Activated CD4-positive, alpha-beta memory T cell treated with anti-CD3 and anti-CD28 coated beads for 36 hours (primary cell): ENCODE results near the gene SELE. TPM values are rescaled to one million over a fixed set of nuclear protein-coding genes. Genes with fewer than 3 reads are reported as not detected.

Experiments used
- CTCF ChIA-PET: fragments of 350-600 bp; sonication (Branson Sonifier 250); formaldehyde crosslinking; loops from one replicate; lab custom pipeline; 2021; ENCODE audit warnings: antibody characterized with exemption, inconsistent platforms; lab: Charles Lee
- POLR2A ChIA-PET: fragments of 350-600 bp; sonication (Branson Sonifier 250); formaldehyde crosslinking; loops from one replicate; lab custom pipeline; 2021; ENCODE audit warnings: antibody characterized with exemption; lab: Charles Lee
- DNase-seq: peaks from one replicate; pipeline ENCODE4 v3.0.0-alpha.2; 2020
- H3K27ac Mint-ChIP-seq: one replicate; pipeline ENCODE4 v1.8.0; 2021; ENCODE audit warnings: mixed read lengths
- H3K27me3 Mint-ChIP-seq: one replicate; pipeline ENCODE4 v1.8.0; 2021; ENCODE audit warnings: mixed read lengths
- H3K36me3 Mint-ChIP-seq: one replicate; pipeline ENCODE4 v1.8.0; 2021; ENCODE audit warnings: mixed read lengths
- H3K4me1 Mint-ChIP-seq: one replicate; pipeline ENCODE4 v1.8.0; 2021; ENCODE audit warnings: low read depth, mixed read lengths
- H3K4me3 Mint-ChIP-seq: one replicate; pipeline ENCODE4 v1.8.0; 2021; ENCODE audit warnings: mild to moderate bottlenecking, mixed read lengths
- H3K9me3 Mint-ChIP-seq: one replicate; pipeline ENCODE4 v1.8.0; 2021; ENCODE audit warnings: mixed read lengths
- intact Hi-C: fragments of 100-400 bp; cut with micrococcal nuclease; formaldehyde crosslinking; loops from one replicate; pipeline ENCODE4 v1.15.1; 2023
- total RNA-seq, 2 experiments: library from RNA; stranded (reverse); gene quantifications; one replicate each; pipeline ENCODE4 v1.2.3, GENCODE V29; 2021

SELE gene
- total RNA-seq, 2 experiments from 2014 or later, result not detected

DNA sequence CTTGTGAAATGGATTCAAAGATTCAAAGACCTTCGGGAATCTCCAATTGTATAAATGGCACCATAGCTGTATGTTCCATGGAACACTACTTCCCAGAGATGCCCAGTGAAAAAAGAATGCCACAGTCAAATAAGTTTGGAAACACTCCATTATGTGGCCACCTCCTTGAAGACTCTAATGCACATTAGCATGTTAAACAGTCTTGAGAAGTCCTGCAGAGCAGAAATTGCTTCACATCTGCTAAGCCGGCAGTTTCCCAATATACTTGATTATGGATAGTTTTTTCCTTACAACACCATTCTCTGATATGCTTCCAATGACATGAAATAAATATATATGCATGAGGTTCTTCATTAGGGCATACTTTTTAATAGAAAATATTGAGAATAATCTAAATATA lies 12.7 kb upstream of the SELE start:
- peaks cover 5% of the 10 kb centered on the region for H3K9me3 Mint-ChIP-seq
- ChIA-PET CTCF (no interaction called here), POLR2A (no interaction called here)
- H3K4me1 Mint-ChIP-seq, result no peaks in the 10 kb centered on the region
- H3K27me3 Mint-ChIP-seq, result peaks cover 3% of the 10 kb centered on the region
- no peak overlapping the region for H3K4me3 Mint-ChIP-seq
- no peak overlapping the region for H3K27ac Mint-ChIP-seq
- H3K36me3 Mint-ChIP-seq, result no peaks in the 10 kb centered on the region
- no peak for DNase-seq
- intact Hi-C loops, result no loop called here

DNA sequence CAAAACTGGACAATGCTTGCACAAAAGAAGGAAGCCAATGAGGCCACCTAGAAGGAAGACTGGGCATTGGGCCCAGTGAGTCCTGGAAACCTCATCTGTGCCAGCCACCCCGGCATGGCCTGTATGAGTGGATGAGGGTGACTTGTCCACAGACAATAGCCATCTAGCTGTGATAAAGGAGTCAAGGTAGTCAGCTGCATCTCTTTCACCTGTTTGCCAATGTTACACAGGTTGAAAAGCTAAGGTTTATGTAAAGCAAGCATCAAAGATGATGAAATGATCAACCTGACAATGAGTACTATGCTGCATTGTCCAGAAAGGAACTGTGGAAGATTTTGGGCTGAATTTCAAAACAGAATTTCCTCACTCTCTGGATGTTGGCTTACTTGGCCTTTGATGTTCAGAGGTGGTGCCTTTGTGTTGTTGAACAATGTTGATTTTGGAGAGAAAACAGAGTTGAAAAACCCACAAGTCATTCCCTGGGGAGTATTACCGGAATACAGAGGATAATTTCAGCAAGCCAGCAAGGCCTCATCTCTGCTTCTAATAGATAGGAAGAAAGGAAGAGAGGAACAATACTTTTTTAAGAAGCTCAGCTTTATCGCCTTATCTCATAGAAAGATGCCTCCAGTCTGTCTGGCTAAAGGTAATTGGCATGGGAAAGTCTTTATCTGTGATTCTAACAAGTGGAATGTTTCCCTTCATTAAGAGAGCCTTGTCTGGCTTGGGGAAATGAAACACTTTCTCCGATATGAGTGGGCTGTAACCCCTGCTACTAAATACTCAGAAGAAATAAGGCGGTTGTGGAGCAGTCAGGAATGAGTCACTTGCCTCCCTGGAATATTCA lies 11.4 kb upstream of the SELE start:
- Mint-ChIP-seq H3K4me1 (no peaks in the 10 kb centered on the region), H3K4me3 (no peak overlapping the region), H3K27me3 (peaks cover 3% of the 10 kb centered on the region), H3K9me3 (peaks cover 5% of the 10 kb centered on the region), H3K27ac (no peak overlapping the region), H3K36me3 (no peaks in the 10 kb centered on the region)
- no peak for DNase-seq
- intact Hi-C loops, result no loop called here
- ChIA-PET CTCF (interaction anchor here (0.6 kb wide), 1 partner anchor 442 kb away, joined by 3 read pairs; no protein-coding TSS in a partner anchor), POLR2A (no interaction called here)

DNA sequence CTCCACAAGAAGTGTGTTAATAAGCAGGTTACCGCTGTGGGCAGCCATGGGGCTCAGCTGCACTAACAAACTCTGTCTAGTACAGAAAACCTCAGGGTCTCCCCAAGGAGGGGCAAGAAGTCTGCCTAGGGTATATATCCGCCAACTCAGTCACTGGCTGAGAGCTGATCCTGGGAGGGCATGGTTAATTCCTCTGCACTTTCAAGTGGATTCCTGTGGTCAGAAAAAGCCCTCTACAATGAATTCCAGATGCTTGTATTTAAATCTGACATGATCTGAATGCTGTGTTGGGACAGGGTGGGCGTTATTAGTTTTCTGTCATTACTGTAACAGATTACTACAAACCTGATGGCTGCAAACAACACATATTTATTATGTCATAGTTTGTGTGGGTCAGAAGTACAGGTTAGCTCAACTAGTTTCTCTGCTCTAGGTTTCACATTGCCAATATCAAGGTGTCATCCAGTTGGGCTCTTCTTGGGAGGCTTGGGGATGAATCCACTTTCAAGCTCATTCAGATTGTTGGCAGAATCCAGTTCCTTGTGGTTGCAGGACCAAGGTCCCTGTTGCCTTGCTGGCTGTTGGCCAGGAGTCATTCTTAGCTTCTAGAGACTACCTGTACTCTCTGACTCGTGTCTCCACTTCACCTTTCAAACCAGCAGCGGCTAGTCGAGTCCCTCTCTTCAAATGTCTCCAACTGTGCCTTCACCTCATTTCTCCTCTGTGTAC lies 8.0 kb upstream of the SELE start:
- Mint-ChIP-seq H3K27me3 (peaks cover 3% of the 10 kb centered on the region), H3K4me1 (no peaks in the 10 kb centered on the region), H3K27ac (no peak overlapping the region), H3K9me3 (peaks cover 5% of the 10 kb centered on the region), H3K4me3 (no peak overlapping the region), H3K36me3 (no peaks in the 10 kb centered on the region)
- POLR2A ChIA-PET, result interaction anchor here (0.6 kb wide), 1 partner anchor 52 kb away, joined by 3 read pairs; no protein-coding TSS in a partner anchor
- DNase-seq, result no peak
- CTCF ChIA-PET, result no interaction called here
- intact Hi-C loops, result no loop called here

DNA sequence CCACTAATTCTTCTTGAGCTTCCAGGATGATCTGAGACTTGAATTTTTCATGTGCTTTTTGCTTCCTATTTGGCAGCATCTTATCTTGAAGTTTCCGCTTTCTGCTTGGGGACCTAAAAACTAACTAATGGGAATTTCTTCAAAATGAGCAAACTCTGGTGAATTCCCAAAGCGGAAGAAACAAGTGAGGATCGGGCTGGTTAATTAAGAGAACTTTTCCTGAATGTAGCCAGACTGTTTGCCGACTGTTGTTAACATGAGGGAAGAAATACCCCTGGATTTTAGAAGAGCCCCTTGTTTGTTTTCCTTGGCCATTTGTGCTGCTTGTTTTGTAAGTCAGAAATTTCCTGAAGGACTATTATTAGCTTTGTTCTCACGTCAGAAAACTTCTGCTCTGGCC lies 6.1 kb upstream of the SELE start:
- ChIA-PET POLR2A (no interaction called here), CTCF (no interaction called here)
- H3K9me3 Mint-ChIP-seq, result peaks cover 5% of the 10 kb centered on the region
- no peaks in the 10 kb centered on the region for H3K36me3 Mint-ChIP-seq
- no peak overlapping the region for H3K27ac Mint-ChIP-seq
- no peak overlapping the region for H3K4me3 Mint-ChIP-seq
- peaks cover 8% of the 10 kb centered on the region for H3K27me3 Mint-ChIP-seq
- DNase-seq, result no peak
- intact Hi-C loops, result no loop called here
- H3K4me1 Mint-ChIP-seq, result no peaks in the 10 kb centered on the region

DNA sequence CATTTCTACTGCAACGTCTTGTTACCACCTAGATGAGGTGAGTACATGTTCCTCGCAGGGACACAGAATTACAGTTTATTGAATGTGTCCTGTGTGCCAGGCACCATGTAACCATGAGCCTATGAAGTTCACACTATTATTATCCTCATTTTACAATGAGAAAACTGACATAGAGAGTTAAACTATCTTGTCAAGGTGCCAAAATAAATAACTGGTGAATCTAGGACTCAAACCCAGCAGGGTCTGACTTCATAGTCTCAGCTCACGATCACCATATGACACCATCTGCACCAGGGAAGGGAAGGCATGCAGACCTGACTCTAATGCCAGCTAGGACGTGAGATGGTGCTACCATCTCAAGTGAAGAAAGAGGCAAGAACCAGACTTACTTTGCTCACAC lies 2.4 kb downstream of the SELE start:
- H3K4me1 Mint-ChIP-seq, result peaks cover 2% of the 10 kb centered on the region
- ChIA-PET CTCF (no interaction called here), POLR2A (no interaction called here)
- peaks cover 5% of the 10 kb centered on the region for H3K27me3 Mint-ChIP-seq
- DNase-seq, result no peak
- no peak overlapping the region for H3K4me3 Mint-ChIP-seq
- H3K27ac Mint-ChIP-seq, result no peak overlapping the region
- intact Hi-C loops, result no loop called here
- no peaks in the 10 kb centered on the region for H3K9me3 Mint-ChIP-seq
- H3K36me3 Mint-ChIP-seq, result no peaks in the 10 kb centered on the region

DNA sequence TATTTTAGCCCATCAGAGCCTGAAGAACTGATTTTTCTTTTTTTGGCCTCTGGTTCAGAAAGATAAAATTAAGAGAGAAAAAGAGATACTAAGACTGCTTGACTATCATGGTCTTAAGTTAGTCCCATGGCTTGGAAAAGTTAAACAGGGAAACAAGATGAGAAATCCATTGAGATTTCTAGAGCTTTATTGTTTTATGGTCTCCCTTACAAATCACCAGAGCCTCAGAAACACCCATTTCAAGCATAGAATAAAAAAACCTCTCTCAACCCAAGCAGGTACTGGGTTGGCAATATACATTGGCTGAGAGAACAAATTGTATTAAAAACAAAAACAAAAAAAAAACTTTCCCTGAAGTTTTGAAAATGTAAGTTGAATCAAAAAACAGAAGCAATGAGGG lies 3.9 kb downstream of the SELE start:
- intact Hi-C loops, result no loop called here
- H3K27me3 Mint-ChIP-seq, result peaks cover 4% of the 10 kb centered on the region
- H3K4me1 Mint-ChIP-seq, result peaks cover 2% of the 10 kb centered on the region
- ChIA-PET CTCF (interaction anchor here (1.1 kb wide), 1 partner anchor 18 kb away, joined by 3 read pairs; no protein-coding TSS in a partner anchor), POLR2A (no interaction called here)
- no peaks in the 10 kb centered on the region for H3K9me3 Mint-ChIP-seq
- no peaks in the 10 kb centered on the region for H3K36me3 Mint-ChIP-seq
- H3K27ac Mint-ChIP-seq, result no peak overlapping the region
- H3K4me3 Mint-ChIP-seq, result no peak overlapping the region
- no peak for DNase-seq

DNA sequence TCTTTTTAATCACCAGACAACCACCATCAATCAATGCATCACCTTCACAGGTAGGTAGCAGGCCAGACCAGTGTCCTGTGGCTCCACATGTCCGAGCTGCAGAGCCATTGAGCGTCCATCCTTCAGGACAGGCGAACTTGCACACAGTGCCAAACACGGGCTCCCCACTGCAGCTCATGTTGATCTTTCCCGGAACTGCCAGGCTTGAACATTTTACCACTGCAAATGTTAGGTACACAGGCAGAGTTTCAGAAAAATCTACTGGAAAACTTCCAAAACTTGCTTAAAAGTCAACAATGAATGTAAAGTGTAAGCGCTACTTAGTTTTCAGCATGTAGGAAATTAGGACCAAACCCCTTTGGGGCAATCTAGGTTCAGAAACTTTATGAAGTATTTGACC lies 6.6 kb downstream of the SELE start:
- no peaks in the 10 kb centered on the region for H3K36me3 Mint-ChIP-seq
- H3K4me3 Mint-ChIP-seq, result no peak overlapping the region
- no peak for DNase-seq
- ChIA-PET CTCF (interaction anchor here (1.6 kb wide), 1 partner anchor 125 kb away, joined by 8 read pairs; no protein-coding TSS in a partner anchor), POLR2A (no interaction called here)
- intact Hi-C loops, result no loop called here
- H3K4me1 Mint-ChIP-seq, result no peaks in the 10 kb centered on the region
- H3K27me3 Mint-ChIP-seq, result peaks cover 4% of the 10 kb centered on the region
- no peaks in the 10 kb centered on the region for H3K9me3 Mint-ChIP-seq
- H3K27ac Mint-ChIP-seq, result no peak overlapping the region

DNA sequence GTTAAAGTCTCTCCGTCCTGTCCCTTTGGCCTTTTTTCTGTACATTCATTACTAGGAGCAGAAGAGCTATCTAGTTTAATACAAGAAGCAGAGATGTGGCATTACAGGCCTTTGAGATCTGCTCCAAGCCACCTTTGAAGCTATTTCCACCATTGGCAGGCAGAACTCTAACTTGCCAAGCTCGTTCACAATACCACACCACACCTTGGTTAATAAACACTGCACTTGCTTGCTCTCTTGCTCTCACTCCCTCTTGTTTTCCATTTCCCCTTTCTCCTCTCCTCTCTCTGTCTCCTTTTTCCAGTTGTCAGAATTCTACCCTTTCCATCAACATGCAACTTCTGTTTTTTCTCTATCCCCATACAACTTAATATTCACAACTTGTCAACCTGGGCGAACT lies 7.0 kb downstream of the SELE start:
- Mint-ChIP-seq H3K27me3 (peaks cover 4% of the 10 kb centered on the region), H3K9me3 (no peaks in the 10 kb centered on the region), H3K36me3 (no peaks in the 10 kb centered on the region), H3K4me3 (no peak overlapping the region), H3K27ac (no peak overlapping the region), H3K4me1 (no peaks in the 10 kb centered on the region)
- intact Hi-C loops, result no loop called here
- ChIA-PET POLR2A (no interaction called here), CTCF (interaction anchor here (1.6 kb wide), 1 partner anchor 125 kb away, joined by 8 read pairs; no protein-coding TSS in a partner anchor)
- no peak for DNase-seq

DNA sequence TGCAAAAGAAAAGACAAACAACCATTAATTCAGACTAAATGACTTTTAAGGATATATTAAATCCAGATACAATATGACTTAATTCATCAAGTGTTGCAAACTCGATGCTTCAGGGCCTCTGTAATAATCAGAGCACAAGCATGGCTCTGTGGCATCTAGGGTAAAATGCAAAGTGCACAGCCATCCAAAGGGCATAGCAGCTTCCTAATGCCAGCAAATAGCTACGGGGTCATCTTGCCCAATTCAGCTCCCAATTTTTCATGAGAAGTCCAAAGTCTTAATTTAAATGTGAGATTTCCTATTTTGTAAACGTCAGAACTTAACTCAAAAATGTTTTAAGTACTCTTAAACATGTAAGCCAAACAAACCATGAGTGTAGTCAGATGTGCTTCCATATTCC lies 7.9 kb downstream of the SELE start:
- Mint-ChIP-seq H3K4me3 (no peak overlapping the region), H3K9me3 (no peaks in the 10 kb centered on the region), H3K27me3 (peaks cover 1% of the 10 kb centered on the region), H3K27ac (no peak overlapping the region), H3K36me3 (no peaks in the 10 kb centered on the region), H3K4me1 (no peaks in the 10 kb centered on the region)
- CTCF ChIA-PET, result interaction anchor here (1.3 kb wide), 1 partner anchor 124 kb away, joined by 6 read pairs; no protein-coding TSS in a partner anchor
- POLR2A ChIA-PET, result no interaction called here
- DNase-seq, result no peak
- intact Hi-C loops, result no loop called here

DNA sequence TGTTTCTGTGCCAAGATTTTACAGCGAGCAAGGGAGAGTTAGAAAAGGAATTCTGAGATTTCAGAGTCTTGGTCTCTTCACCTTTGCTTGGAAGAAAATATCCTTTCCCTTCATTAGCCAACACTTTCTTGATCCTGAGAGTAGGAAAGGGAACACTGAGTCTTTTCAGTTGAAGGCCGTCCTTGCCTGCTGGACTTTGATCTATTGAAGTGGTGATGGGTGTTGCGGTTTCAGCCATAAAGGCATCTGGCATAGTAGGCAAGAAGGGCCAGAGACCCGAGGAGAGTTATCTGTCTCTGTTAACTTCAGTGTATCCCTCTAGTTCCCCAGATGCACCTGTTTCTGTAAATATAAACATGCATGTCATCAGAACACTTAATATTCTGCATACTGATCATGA lies 9.7 kb downstream of the SELE start:
- no peaks in the 10 kb centered on the region for H3K4me1 Mint-ChIP-seq
- no peak for DNase-seq
- H3K27ac Mint-ChIP-seq, result no peak overlapping the region
- intact Hi-C loops, result no loop called here
- POLR2A ChIA-PET, result no interaction called here
- no peaks in the 10 kb centered on the region for H3K36me3 Mint-ChIP-seq
- no peak overlapping the region for H3K4me3 Mint-ChIP-seq
- H3K27me3 Mint-ChIP-seq, result peaks cover 1% of the 10 kb centered on the region
- CTCF ChIA-PET, result no interaction called here
- H3K9me3 Mint-ChIP-seq, result no peaks in the 10 kb centered on the region

DNA sequence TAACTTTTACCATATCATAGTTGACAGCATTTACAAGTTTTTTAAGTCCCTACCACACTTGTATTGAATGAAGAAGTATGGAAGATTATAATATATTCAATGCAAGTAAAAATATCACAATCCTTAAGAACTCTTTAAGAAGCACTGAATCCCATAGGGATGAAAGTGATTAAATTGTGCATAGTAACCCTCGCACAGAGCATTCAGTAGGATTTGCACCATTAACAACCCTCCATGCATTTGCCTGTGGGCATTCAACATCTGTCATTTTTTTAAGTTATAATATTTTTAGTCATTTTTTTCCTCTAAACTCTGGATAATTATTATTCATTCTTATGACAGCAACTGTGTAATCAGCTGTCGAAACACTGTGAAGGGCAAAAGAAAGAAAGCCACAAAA lies 10.1 kb downstream of the SELE start:
- ChIA-PET CTCF (no interaction called here), POLR2A (no interaction called here)
- Mint-ChIP-seq H3K27me3 (peaks cover 1% of the 10 kb centered on the region), H3K36me3 (no peaks in the 10 kb centered on the region), H3K4me1 (no peaks in the 10 kb centered on the region), H3K4me3 (no peak overlapping the region), H3K27ac (no peak overlapping the region), H3K9me3 (no peaks in the 10 kb centered on the region)
- intact Hi-C loops, result no loop called here
- no peak for DNase-seq

DNA sequence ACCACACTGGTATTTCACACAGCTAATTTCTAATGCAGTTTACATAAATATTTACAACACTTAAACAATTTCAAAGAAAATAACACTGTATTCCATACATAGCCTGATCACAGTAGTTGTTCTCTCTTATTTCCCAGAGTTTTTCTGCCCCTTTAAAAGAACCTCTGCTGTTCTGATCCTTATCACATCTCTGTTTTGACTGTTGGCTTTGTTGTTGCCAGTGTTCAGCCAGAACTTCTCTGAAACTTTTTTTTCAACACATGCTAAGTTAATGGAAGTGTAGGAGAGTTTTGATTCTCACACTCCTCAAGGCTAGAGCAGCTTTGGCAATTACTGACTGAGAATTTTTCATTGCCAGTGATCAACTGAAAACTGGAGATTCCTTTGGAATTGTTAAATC lies 11.1 kb downstream of the SELE start:
- intact Hi-C loops, result no loop called here
- no peak overlapping the region for H3K27ac Mint-ChIP-seq

More for the DNA sequence above, 11.1 kb downstream of the SELE start:
- H3K27me3 Mint-ChIP-seq, result peaks cover 1% of the 10 kb centered on the region
- CTCF ChIA-PET, result interaction anchor here (0.7 to 1.7 kb wide), 2 partner anchors 11 to 122 kb away, joined by 3 to 4 read pairs; no protein-coding TSS in a partner anchor
- no peaks in the 10 kb centered on the region for H3K9me3 Mint-ChIP-seq
- no peaks in the 10 kb centered on the region for H3K4me1 Mint-ChIP-seq
- POLR2A ChIA-PET, result no interaction called here
- no peak for DNase-seq
- no peaks in the 10 kb centered on the region for H3K36me3 Mint-ChIP-seq
- H3K4me3 Mint-ChIP-seq, result no peak overlapping the region
